Left ventricle myocardium inferior (tissue), 1 donor: Measurements from ENCODE around the gene ADGRF1. TPM values are rescaled to one million over a fixed set of nuclear protein-coding genes. Genes with fewer than 3 reads are reported as not detected.

Source experiments
- DNase-seq: peaks from one replicate; pipeline ENCODE4 v3.0.0-alpha.2; 2020
- H3K27ac ChIP-seq: fragments of 200-600 bp; replicated peaks from 2 replicates; pipeline ENCODE4 v1.8.0; 2021
- H3K27me3 ChIP-seq: fragments of 200-600 bp; 2 replicates; pipeline ENCODE4 v1.8.0; 2021; ENCODE audit warnings: low read depth
- H3K36me3 ChIP-seq: fragments of 200-600 bp; 2 replicates; pipeline ENCODE4 v1.8.0; 2021
- H3K4me1 ChIP-seq: fragments of 200-600 bp; 2 replicates; pipeline ENCODE4 v1.8.0; 2021
- H3K4me3 ChIP-seq: fragments of 200-600 bp; 2 replicates; pipeline ENCODE4 v1.8.0; 2021; ENCODE audit warnings: mild to moderate bottlenecking, moderate library complexity
- H3K9me3 ChIP-seq: fragments of 200-600 bp; replicated peaks from 2 replicates; pipeline ENCODE4 v1.8.0; 2021
- CTCF ChIP-seq: fragments of 200-600 bp; IDR thresholded peaks from 2 replicates; pipeline ENCODE4 v1.8.0; 2021; ENCODE audit warnings: antibody characterized with exemption, mild to moderate bottlenecking, borderline replicate concordance
- intact Hi-C: fragments of 100-400 bp; cut with micrococcal nuclease; formaldehyde crosslinking; loops from one replicate; pipeline ENCODE4 v1.11.0; 2022
- total RNA-seq: library from RNA; stranded (reverse); fragmentation: NEBNext Ultra II Directional; extraction: Animal tissue kit (Norgen Biotek cat#: 25700); gene quantifications from one replicate; pipeline ENCODE4 v1.2.1, GENCODE V29; 2021
- donor health status: DM: no; HTN: yes; CAD: no; lungs with severe emphysema.

ADGRF1 gene
- total RNA-seq, 1 donor from 2014 or later, result not detected

GRCh38 chr6:47019941-47020340 lies 22.2 kb downstream of the ADGRF1 start:
- H3K36me3 ChIP-seq, result no peaks in the 10 kb centered on the region
- H3K4me3 ChIP-seq, result no peak overlapping the region
- intact Hi-C loops, result no loop called here
- DNase-seq, result no peak
- H3K27ac ChIP-seq, result no peak overlapping the region
- no peaks in the 10 kb centered on the region for H3K4me1 ChIP-seq
- H3K9me3 ChIP-seq, result no peaks in the 10 kb centered on the region
- no peak for TF ChIP-seq CTCF
- H3K27me3 ChIP-seq, result no peaks in the 10 kb centered on the region

GRCh38 chr6:47016909-47017308 lies 25.2 kb downstream of the ADGRF1 start:
- Histone ChIP-seq H3K27me3 (peaks cover 1% of the 10 kb centered on the region), H3K4me1 (no peaks in the 10 kb centered on the region), H3K36me3 (no peaks in the 10 kb centered on the region), H3K4me3 (no peak overlapping the region), H3K27ac (no peak overlapping the region), H3K9me3 (no peaks in the 10 kb centered on the region)
- intact Hi-C loops, result no loop called here
- DNase-seq, result no peak
- TF ChIP-seq CTCF, result no peak

GRCh38 chr6:47016261-47016660 lies 25.9 kb downstream of the ADGRF1 start:
- Histone ChIP-seq H3K36me3 (no peaks in the 10 kb centered on the region), H3K27me3 (peaks cover 6% of the 10 kb centered on the region), H3K9me3 (no peaks in the 10 kb centered on the region), H3K4me1 (no peaks in the 10 kb centered on the region), H3K4me3 (no peak overlapping the region), H3K27ac (no peak overlapping the region)
- intact Hi-C loops, result no loop called here
- DNase-seq, result no peak
- no peak for TF ChIP-seq CTCF

- DNase-seq, result no peak
- no peak for TF ChIP-seq CTCF
- intact Hi-C loops, result no loop called here
- Histone ChIP-seq H3K36me3 (no peaks in the 10 kb centered on the region), H3K27me3 (peaks cover 6% of the 10 kb centered on the region), H3K27ac (no peak overlapping the region), H3K4me3 (no peak overlapping the region), H3K4me1 (no peaks in the 10 kb centered on the region), H3K9me3 (no peaks in the 10 kb centered on the region)
Observed at GRCh38 chr6:47014401-47014800, 27.7 kb downstream of the ADGRF1 start.

GRCh38 chr6:47009583-47009982 lies 32.5 kb downstream of the ADGRF1 start:
- H3K27me3 ChIP-seq, result peaks cover 6% of the 10 kb centered on the region
- H3K4me3 ChIP-seq, result no peak overlapping the region
- no peaks in the 10 kb centered on the region for H3K36me3 ChIP-seq
- H3K4me1 ChIP-seq, result no peaks in the 10 kb centered on the region
- H3K9me3 ChIP-seq, result no peaks in the 10 kb centered on the region
- intact Hi-C loops, result no loop called here
- no peak overlapping the region for H3K27ac ChIP-seq
- no peak for DNase-seq
- TF ChIP-seq CTCF, result peak; percentile 37

- no peaks in the 10 kb centered on the region for H3K9me3 ChIP-seq
- no peaks in the 10 kb centered on the region for H3K36me3 ChIP-seq
- no peak overlapping the region for H3K4me3 ChIP-seq
- no peak for DNase-seq
- H3K27me3 ChIP-seq, result peaks cover 6% of the 10 kb centered on the region
- no peak for TF ChIP-seq CTCF
- intact Hi-C loops, result no loop called here
- no peak overlapping the region for H3K27ac ChIP-seq
- no peaks in the 10 kb centered on the region for H3K4me1 ChIP-seq
Observed at GRCh38 chr6:47008397-47008763, 33.8 kb downstream of the ADGRF1 start.
